GM23338 (cell line): ENCODE data around the gene LRIT2. TPM values are rescaled to one million over a fixed set of nuclear protein-coding genes. Genes with fewer than 3 reads are reported as not detected.

Source experiments
- ATAC-seq: fragments of 200-7000 bp; cut with Tn5 transposase; 3 replicates; pipeline ENCODE4 v1.9.1; 2020
- DNase-seq: peaks from one replicate; pipeline ENCODE4 v3.0.0-alpha.2; 2015; ENCODE audit warnings: low spot score
- H2AFZ ChIP-seq: fragments of 200-600 bp; sonication (generic); 2 replicates; pipeline ENCODE4 v1.8.0; 2016; ENCODE audit warnings: antibody characterized with exemption, mild to moderate bottlenecking, moderate library complexity
- H3F3A ChIP-seq: fragments of 200-600 bp; sonication (generic); replicated peaks from 2 replicates; pipeline ENCODE4 v1.8.0; 2017; ENCODE audit warnings: antibody characterized with exemption, mixed run types, low read depth
- H3K27ac ChIP-seq: fragments of 200-600 bp; sonication (generic); 2 replicates; pipeline ENCODE4 v1.6.1; 2016; ENCODE audit warnings: low read depth
- H3K27me3 ChIP-seq: fragments of 200-600 bp; sonication (generic); 2 replicates; pipeline ENCODE4 v1.8.0; 2016; ENCODE audit warnings: mild to moderate bottlenecking, mixed run types, moderate library complexity; ENCODE audit not compliant: insufficient read depth
- H3K36me3 ChIP-seq: fragments of 200-600 bp; sonication (generic); 2 replicates; pipeline ENCODE4 v1.8.0; 2016; ENCODE audit warnings: mild to moderate bottlenecking; ENCODE audit not compliant: insufficient read depth
- H3K4me1 ChIP-seq: fragments of 200-600 bp; sonication (generic); 2 replicates; pipeline ENCODE4 v1.8.0; 2016; ENCODE audit warnings: mild to moderate bottlenecking, moderate library complexity; ENCODE audit not compliant: insufficient read depth
- H3K4me2 ChIP-seq: fragments of 200-600 bp; sonication (generic); 2 replicates; pipeline ENCODE4 v1.7.1; 2017; ENCODE audit warnings: mixed run types
- H3K4me3 ChIP-seq: fragments of 200-600 bp; sonication (generic); 2 replicates; pipeline ENCODE4 v1.6.1; 2016; ENCODE audit warnings: mixed run types
- H3K79me2 ChIP-seq: fragments of 200-600 bp; sonication (generic); replicated peaks from 2 replicates; pipeline ENCODE4 v1.8.0; 2017; ENCODE audit warnings: mild to moderate bottlenecking; ENCODE audit not compliant: insufficient read depth
- H3K9me2 ChIP-seq: fragments of 200-600 bp; sonication (generic); 2 replicates; pipeline ENCODE4 v1.8.0; 2017; ENCODE audit not compliant: insufficient read depth
- H4K20me1 ChIP-seq: fragments of 200-600 bp; sonication (generic); replicated peaks from 2 replicates; pipeline ENCODE4 v1.8.0; 2017; ENCODE audit warnings: mild to moderate bottlenecking; ENCODE audit not compliant: insufficient read depth
- H3K27ac Mint-ChIP-seq: 2 replicates; pipeline ENCODE4 v1.8.0; 2020; ENCODE audit warnings: inconsistent platforms, mild to moderate bottlenecking, moderate library complexity, mixed read lengths
- H3K27me3 Mint-ChIP-seq: 3 replicates; pipeline ENCODE4 v1.8.0; 2022; ENCODE audit warnings: low read depth, mild to moderate bottlenecking, moderate library complexity, mixed read lengths, inconsistent platforms; ENCODE audit not compliant: insufficient read depth, poor library complexity
- H3K36me3 Mint-ChIP-seq: 3 replicates; pipeline ENCODE4 v1.8.0; 2021; ENCODE audit warnings: low read depth, mild to moderate bottlenecking, inconsistent platforms, moderate library complexity, mixed read lengths
- H3K4me1 Mint-ChIP-seq: 3 replicates; pipeline ENCODE4 v1.8.0; 2020; ENCODE audit warnings: mild to moderate bottlenecking, inconsistent platforms, mixed read lengths
- H3K4me3 Mint-ChIP-seq: 3 replicates; pipeline ENCODE4 v1.8.0; 2021; ENCODE audit warnings: moderate library complexity, mild to moderate bottlenecking, inconsistent platforms, mixed read lengths
- H3K9me3 Mint-ChIP-seq: 3 replicates; pipeline ENCODE4 v1.8.0; 2020; ENCODE audit warnings: moderate library complexity, mild to moderate bottlenecking, inconsistent platforms, mixed read lengths
- CREB1 ChIP-seq: fragments of 250-450 bp; sonication (Bioruptor Pico); IDR thresholded peaks from 2 replicates; pipeline ENCODE4 v1.5.0; 2020; ENCODE audit warnings: low read depth, mild to moderate bottlenecking, moderate library complexity
- CTCF ChIP-seq, 2 experiments: fragments of 200-600 bp in 1 of 2; sonication (generic) in 1 of 2; conservative IDR thresholded peaks; 2 replicates each; pipeline versions ENCODE4 v1.5.1 to v1.6.1; 2016 to 2017; ENCODE audit warnings: antibody characterized with exemption in 2 of 2, low read depth in 2 of 2, mild to moderate bottlenecking in 2 of 2, moderate library complexity in 1 of 2
- EZH2 ChIP-seq: fragments of 200-600 bp; sonication (generic); IDR thresholded peaks from one replicate; pipeline ENCODE4 v1.8.0; 2017; ENCODE audit warnings: antibody characterized with exemption, mild to moderate bottlenecking, low read depth; ENCODE audit not compliant: unreplicated experiment
- EZH2phosphoT487 ChIP-seq: fragments of 200-600 bp; sonication (generic); IDR thresholded peaks from one replicate; pipeline ENCODE4 v1.8.1; 2018; ENCODE audit warnings: antibody characterized with exemption; ENCODE audit not compliant: unreplicated experiment
- JUNB ChIP-seq: IDR thresholded peaks from one replicate; pipeline ENCODE4 v1.6.1; 2016; ENCODE audit warnings: antibody characterized with exemption; ENCODE audit not compliant: unreplicated experiment
- NANOG ChIP-seq: IDR thresholded peaks from 2 replicates; pipeline ENCODE4 v1.6.1; 2016; ENCODE audit warnings: antibody characterized with exemption, borderline replicate concordance
- POLR2AphosphoS5 ChIP-seq: IDR thresholded peaks from 2 replicates; pipeline ENCODE4 v1.6.1; 2016; ENCODE audit warnings: antibody characterized with exemption, low read depth
- REST ChIP-seq: IDR thresholded peaks from one replicate; pipeline ENCODE4 v1.6.1; 2018; ENCODE audit warnings: antibody characterized with exemption; ENCODE audit not compliant: unreplicated experiment
- STAT1 ChIP-seq: IDR thresholded peaks from one replicate; pipeline ENCODE4 v1.6.1; 2016; ENCODE audit warnings: antibody characterized with exemption; ENCODE audit not compliant: unreplicated experiment
- ZNF114 ChIP-seq: fragments of 250-450 bp; sonication (Bioruptor Pico); IDR thresholded peaks from 2 replicates; pipeline ENCODE4 v1.5.0; 2020; ENCODE audit warnings: mild to moderate bottlenecking, moderate library complexity
- ZNF331 ChIP-seq: fragments of 250-450 bp; sonication (Bioruptor Pico); IDR thresholded peaks from 2 replicates; pipeline ENCODE4 v1.5.0; 2020; ENCODE audit warnings: low read depth, mild to moderate bottlenecking, moderate library complexity
- polyA plus RNA-seq: library from polyadenylated mRNA; unstranded; fragments of >200 nt; fragmentation: Nextera tagmentation; extraction: Ambion mirVana; gene quantifications from 2 replicates; pipeline ENCODE4 v1.2.1, GENCODE V29; 2016
- total RNA-seq: library from RNA; depleted of rRNA; stranded (reverse); fragments of >200 nt; shearing (Covaris generic); gene quantifications from 2 replicates; pipeline ENCODE4 v1.2.3, GENCODE V29; 2014
- TF ChIP-seq, protein P1 (sequence below): IDR thresholded peaks from 2 replicates; pipeline ENCODE4 v1.6.1; 2016; ENCODE audit warnings: antibody characterized with exemption
- TF ChIP-seq, protein P2 (sequence below): fragments of 250-450 bp; sonication (Bioruptor Pico); IDR thresholded peaks from 2 replicates; pipeline ENCODE4 v1.5.0; 2020; ENCODE audit warnings: mild to moderate bottlenecking, moderate library complexity

LRIT2 gene
- total and polyA plus RNA-seq, 2 experiments from 2014 or later, result not detected

GRCh38 chr10:84230359-84230758 is 5.0 kb upstream of the LRIT2 start:
- H3K27me3 Mint-ChIP-seq, result no peaks in the 10 kb centered on the region
- Histone ChIP-seq H3K36me3 (no peaks in the 10 kb centered on the region), H3K79me2 (no peaks in the 10 kb centered on the region), H2AFZ (no peak overlapping the region), H4K20me1 (no peaks in the 10 kb centered on the region), H3K27ac (no peak overlapping the region), H3F3A (no peaks in the 10 kb centered on the region), H3K9me2 (peaks cover 7% of the 10 kb centered on the region; the same call in 1 of the 2 replicates), H3K4me2 (no peak overlapping the region), H3K4me3 (no peak overlapping the region), H3K27me3 (no peaks in the 10 kb centered on the region), H3K4me1 (no peaks in the 10 kb centered on the region)
- TF ChIP-seq EZH2phosphoT487, result no peak
- TF ChIP-seq, protein P1, sequence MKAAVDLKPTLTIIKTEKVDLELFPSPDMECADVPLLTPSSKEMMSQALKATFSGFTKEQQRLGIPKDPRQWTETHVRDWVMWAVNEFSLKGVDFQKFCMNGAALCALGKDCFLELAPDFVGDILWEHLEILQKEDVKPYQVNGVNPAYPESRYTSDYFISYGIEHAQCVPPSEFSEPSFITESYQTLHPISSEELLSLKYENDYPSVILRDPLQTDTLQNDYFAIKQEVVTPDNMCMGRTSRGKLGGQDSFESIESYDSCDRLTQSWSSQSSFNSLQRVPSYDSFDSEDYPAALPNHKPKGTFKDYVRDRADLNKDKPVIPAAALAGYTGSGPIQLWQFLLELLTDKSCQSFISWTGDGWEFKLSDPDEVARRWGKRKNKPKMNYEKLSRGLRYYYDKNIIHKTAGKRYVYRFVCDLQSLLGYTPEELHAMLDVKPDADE, result no peak
- TF ChIP-seq REST, result no peak
- no peak for TF ChIP-seq EZH2
- no peak for TF ChIP-seq ZNF114 (CRISPR knock-in tag)
- TF ChIP-seq, protein P2, sequence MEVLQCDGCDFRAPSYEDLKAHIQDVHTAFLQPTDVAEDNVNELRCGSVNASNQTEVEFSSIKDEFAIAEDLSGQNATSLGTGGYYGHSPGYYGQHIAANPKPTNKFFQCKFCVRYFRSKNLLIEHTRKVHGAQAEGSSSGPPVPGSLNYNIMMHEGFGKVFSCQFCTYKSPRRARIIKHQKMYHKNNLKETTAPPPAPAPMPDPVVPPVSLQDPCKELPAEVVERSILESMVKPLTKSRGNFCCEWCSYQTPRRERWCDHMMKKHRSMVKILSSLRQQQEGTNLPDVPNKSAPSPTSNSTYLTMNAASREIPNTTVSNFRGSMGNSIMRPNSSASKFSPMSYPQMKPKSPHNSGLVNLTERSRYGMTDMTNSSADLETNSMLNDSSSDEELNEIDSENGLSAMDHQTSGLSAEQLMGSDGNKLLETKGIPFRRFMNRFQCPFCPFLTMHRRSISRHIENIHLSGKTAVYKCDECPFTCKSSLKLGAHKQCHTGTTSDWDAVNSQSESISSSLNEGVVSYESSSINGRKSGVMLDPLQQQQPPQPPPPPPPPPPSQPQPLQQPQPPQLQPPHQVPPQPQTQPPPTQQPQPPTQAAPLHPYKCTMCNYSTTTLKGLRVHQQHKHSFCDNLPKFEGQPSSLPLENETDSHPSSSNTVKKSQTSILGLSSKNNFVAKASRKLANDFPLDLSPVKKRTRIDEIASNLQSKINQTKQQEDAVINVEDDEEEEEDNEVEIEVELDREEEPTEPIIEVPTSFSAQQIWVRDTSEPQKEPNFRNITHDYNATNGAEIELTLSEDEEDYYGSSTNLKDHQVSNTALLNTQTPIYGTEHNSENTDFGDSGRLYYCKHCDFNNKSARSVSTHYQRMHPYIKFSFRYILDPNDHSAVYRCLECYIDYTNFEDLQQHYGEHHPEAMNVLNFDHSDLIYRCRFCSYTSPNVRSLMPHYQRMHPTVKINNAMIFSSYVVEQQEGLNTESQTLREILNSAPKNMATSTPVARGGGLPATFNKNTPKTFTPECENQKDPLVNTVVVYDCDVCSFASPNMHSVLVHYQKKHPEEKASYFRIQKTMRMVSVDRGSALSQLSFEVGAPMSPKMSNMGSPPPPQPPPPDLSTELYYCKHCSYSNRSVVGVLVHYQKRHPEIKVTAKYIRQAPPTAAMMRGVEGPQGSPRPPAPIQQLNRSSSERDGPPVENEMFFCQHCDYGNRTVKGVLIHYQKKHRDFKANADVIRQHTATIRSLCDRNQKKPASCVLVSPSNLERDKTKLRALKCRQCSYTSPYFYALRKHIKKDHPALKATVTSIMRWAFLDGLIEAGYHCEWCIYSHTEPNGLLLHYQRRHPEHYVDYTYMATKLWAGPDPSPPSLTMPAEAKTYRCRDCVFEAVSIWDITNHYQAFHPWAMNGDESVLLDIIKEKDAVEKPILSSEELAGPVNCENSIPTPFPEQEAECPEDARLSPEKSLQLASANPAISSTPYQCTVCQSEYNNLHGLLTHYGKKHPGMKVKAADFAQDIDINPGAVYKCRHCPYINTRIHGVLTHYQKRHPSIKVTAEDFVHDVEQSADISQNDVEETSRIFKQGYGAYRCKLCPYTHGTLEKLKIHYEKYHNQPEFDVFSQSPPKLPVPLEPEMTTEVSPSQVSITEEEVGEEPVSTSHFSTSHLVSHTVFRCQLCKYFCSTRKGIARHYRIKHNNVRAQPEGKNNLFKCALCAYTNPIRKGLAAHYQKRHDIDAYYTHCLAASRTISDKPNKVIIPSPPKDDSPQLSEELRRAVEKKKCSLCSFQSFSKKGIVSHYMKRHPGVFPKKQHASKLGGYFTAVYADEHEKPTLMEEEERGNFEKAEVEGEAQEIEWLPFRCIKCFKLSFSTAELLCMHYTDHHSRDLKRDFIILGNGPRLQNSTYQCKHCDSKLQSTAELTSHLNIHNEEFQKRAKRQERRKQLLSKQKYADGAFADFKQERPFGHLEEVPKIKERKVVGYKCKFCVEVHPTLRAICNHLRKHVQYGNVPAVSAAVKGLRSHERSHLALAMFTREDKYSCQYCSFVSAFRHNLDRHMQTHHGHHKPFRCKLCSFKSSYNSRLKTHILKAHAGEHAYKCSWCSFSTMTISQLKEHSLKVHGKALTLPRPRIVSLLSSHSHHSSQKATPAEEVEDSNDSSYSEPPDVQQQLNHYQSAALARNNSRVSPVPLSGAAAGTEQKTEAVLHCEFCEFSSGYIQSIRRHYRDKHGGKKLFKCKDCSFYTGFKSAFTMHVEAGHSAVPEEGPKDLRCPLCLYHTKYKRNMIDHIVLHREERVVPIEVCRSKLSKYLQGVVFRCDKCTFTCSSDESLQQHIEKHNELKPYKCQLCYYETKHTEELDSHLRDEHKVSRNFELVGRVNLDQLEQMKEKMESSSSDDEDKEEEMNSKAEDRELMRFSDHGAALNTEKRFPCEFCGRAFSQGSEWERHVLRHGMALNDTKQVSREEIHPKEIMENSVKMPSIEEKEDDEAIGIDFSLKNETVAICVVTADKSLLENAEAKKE (CRISPR knock-in tag), result no peak
- TF ChIP-seq NANOG, result no peak
- no peak for TF ChIP-seq CTCF (conservative IDR thresholded peaks at IDR 0.05; ENCODE audit: low read depth in 2 of 2)
- no peak for TF ChIP-seq CREB1 (CRISPR knock-in tag)
- TF ChIP-seq JUNB, result no peak
- TF ChIP-seq STAT1, result no peak
- no peak for TF ChIP-seq POLR2AphosphoS5
- no peak for TF ChIP-seq ZNF331 (CRISPR knock-in tag)
- no peaks in the 10 kb centered on the region for H3K4me1 Mint-ChIP-seq
- no peak for ATAC-seq
- H3K27ac Mint-ChIP-seq, result no peak overlapping the region
- DNase-seq, result no peak
- H3K36me3 Mint-ChIP-seq, result no peaks in the 10 kb centered on the region
- no peak overlapping the region for H3K4me3 Mint-ChIP-seq
- no peaks in the 10 kb centered on the region for H3K9me3 Mint-ChIP-seq
